ENCODE measurements around the gene HMCN2. TPM values are rescaled to one million over a fixed set of nuclear protein-coding genes. Genes with fewer than 3 reads are reported as not detected.

The HMCN2 gene
- total RNA-seq, 1 experiment from 2014 or later: 1.6 TPM

- Histone ChIP-seq H3K4me3 (no peak overlapping the region), H3K27me3 (ENCODE audit: insufficient read depth, low read depth) (peaks cover 44% of the 10 kb centered on the region), H3K4me1 (replicated peaks; ENCODE audit: insufficient read depth) (no peaks in the 10 kb centered on the region), H3K36me3 (ENCODE audit: low read depth) (no peaks in the 10 kb centered on the region), H3K27ac (no peak overlapping the region), H3F3A (ENCODE audit: insufficient read depth, low read depth) (no peaks in the 10 kb centered on the region), H2AFZ (no peak overlapping the region), H3K4me2 (no peak overlapping the region), H4K20me1 (ENCODE audit: insufficient read depth) (no peaks in the 10 kb centered on the region), H3K79me2 (ENCODE audit: low read depth) (no peaks in the 10 kb centered on the region), H3K9me2 (ENCODE audit: insufficient read depth) (no peaks in the 10 kb centered on the region), H3K9me3 (ENCODE audit: insufficient read depth, low read depth) (no peaks in the 10 kb centered on the region)
- POLR2A ChIA-PET (ENCODE audit: unreplicated experiment): no interaction called here
- CTCF ChIA-PET: no interaction called here
- BruUV-seq (replicated peaks): no TSS peak
- DNase-seq: peak in 1 of 2 experiments; percentile 30
- TF ChIP-seq EZH2 (IDR thresholded peaks at IDR 0.05; ENCODE audit: low read depth): no peak
- TF ChIP-seq, protein P1, sequence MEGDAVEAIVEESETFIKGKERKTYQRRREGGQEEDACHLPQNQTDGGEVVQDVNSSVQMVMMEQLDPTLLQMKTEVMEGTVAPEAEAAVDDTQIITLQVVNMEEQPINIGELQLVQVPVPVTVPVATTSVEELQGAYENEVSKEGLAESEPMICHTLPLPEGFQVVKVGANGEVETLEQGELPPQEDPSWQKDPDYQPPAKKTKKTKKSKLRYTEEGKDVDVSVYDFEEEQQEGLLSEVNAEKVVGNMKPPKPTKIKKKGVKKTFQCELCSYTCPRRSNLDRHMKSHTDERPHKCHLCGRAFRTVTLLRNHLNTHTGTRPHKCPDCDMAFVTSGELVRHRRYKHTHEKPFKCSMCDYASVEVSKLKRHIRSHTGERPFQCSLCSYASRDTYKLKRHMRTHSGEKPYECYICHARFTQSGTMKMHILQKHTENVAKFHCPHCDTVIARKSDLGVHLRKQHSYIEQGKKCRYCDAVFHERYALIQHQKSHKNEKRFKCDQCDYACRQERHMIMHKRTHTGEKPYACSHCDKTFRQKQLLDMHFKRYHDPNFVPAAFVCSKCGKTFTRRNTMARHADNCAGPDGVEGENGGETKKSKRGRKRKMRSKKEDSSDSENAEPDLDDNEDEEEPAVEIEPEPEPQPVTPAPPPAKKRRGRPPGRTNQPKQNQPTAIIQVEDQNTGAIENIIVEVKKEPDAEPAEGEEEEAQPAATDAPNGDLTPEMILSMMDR (conservative IDR thresholded peaks at IDR 0.05): no peak
- intact Hi-C loops (cut with micrococcal nuclease; ENCODE audit: unreplicated experiment): no loop called here
These were observed 66.0 kb downstream of the HMCN2 start for GRCh38 chr9:130331573-130331972.

DNA sequence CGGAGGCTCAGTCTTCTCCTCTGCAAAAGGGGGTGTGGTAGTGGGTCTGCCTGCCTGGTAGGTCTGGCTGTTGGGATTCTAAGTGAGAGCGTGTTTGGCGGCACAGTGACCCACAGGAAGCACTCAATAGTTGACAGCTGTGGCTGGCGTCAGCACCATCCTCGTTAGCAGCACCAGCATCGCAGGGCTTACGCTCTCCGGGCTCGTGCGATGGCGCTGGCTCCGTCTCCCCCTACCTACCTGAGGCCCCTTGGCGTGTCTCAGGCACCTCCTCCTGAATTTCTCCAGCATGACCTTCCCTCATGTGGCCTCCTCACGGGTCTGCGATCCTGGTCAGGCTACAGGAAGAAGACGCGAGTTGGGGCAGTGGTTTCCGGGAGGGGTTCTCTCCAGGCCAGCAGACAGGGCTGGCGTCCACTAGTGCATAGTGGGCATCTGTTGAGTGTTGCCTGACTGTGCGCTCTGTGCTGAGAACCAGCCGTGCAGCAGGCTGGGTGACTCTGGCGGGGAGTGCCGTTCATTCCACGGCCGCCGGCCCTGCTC, 66.9 kb downstream of the HMCN2 start:
- Histone ChIP-seq H3K4me2 (no peak overlapping the region), H3K9me2 (ENCODE audit: insufficient read depth) (no peaks in the 10 kb centered on the region), H3K36me3 (ENCODE audit: low read depth) (no peaks in the 10 kb centered on the region), H3K27ac (no peak overlapping the region), H4K20me1 (ENCODE audit: insufficient read depth) (no peaks in the 10 kb centered on the region), H3F3A (ENCODE audit: insufficient read depth, low read depth) (no peaks in the 10 kb centered on the region), H3K4me1 (replicated peaks; ENCODE audit: insufficient read depth) (no peaks in the 10 kb centered on the region), H3K79me2 (ENCODE audit: low read depth) (no peaks in the 10 kb centered on the region), H3K27me3 (ENCODE audit: insufficient read depth, low read depth) (peaks cover 35% of the 10 kb centered on the region), H2AFZ (no peak overlapping the region), H3K9me3 (ENCODE audit: insufficient read depth, low read depth) (no peaks in the 10 kb centered on the region), H3K4me3 (no peak overlapping the region)
- intact Hi-C loops (cut with micrococcal nuclease; ENCODE audit: unreplicated experiment): no loop called here
- POLR2A ChIA-PET (ENCODE audit: unreplicated experiment): no interaction called here
- BruUV-seq (replicated peaks): no TSS peak
- TF ChIP-seq, protein P1 (conservative IDR thresholded peaks at IDR 0.05): no peak
- no peak for TF ChIP-seq EZH2 (IDR thresholded peaks at IDR 0.05; ENCODE audit: low read depth)
- CTCF ChIA-PET: no interaction called here
- no peak for DNase-seq

GRCh38 chr9:130333041-130333711, 67.6 kb downstream of the HMCN2 start:
- no peak overlapping the region for H2AFZ ChIP-seq
- H3K4me1 ChIP-seq (replicated peaks; ENCODE audit: insufficient read depth): no peaks in the 10 kb centered on the region
- H3K4me2 ChIP-seq: no peak overlapping the region
- H3F3A ChIP-seq (ENCODE audit: insufficient read depth, low read depth): no peaks in the 10 kb centered on the region
- H3K36me3 ChIP-seq (ENCODE audit: low read depth): no peaks in the 10 kb centered on the region
- peaks cover 28% of the 10 kb centered on the region for H3K27me3 ChIP-seq (ENCODE audit: insufficient read depth, low read depth)
- no peaks in the 10 kb centered on the region for H3K9me3 ChIP-seq (ENCODE audit: insufficient read depth, low read depth)
- no peaks in the 10 kb centered on the region for H4K20me1 ChIP-seq (ENCODE audit: insufficient read depth)
- no peak overlapping the region for H3K27ac ChIP-seq
- ChIA-PET CTCF (no interaction called here), POLR2A (ENCODE audit: unreplicated experiment) (no interaction called here)
- no peak for TF ChIP-seq EZH2 (IDR thresholded peaks at IDR 0.05; ENCODE audit: low read depth)
- TF ChIP-seq, protein P1 (conservative IDR thresholded peaks at IDR 0.05): no peak
- no peak overlapping the region for H3K4me3 ChIP-seq
- H3K9me2 ChIP-seq (ENCODE audit: insufficient read depth): no peaks in the 10 kb centered on the region
- no peaks in the 10 kb centered on the region for H3K79me2 ChIP-seq (ENCODE audit: low read depth)
- no peak for DNase-seq
- intact Hi-C loops (cut with micrococcal nuclease; ENCODE audit: unreplicated experiment): no loop called here
- no TSS peak for BruUV-seq (replicated peaks)
